Effector memory CD8-positive, alpha-beta T cell (primary cell): Measurements from ENCODE around the gene TBC1D14.
A peak's percentile ranks its signal among the peaks of the same experiment; 100 is the strongest.

ENCODE experiments used
- ATAC-seq: fragments of 150-1000 bp; cut with Tn5 transposase; replicated peaks from 2 replicates; pipeline ENCODE4 v1.10.0; 2021; ENCODE audit warnings: mild to moderate bottlenecking, moderate library complexity
- DNase-seq, 3 experiments: peaks; one replicate each; pipeline ENCODE4 v3.0.0; 2021
- H3K27ac Mint-ChIP-seq, 2 donors: one replicate each; pipeline ENCODE4 v1.8.0; 2022; ENCODE audit warnings: mild to moderate bottlenecking in 2 of 2, mixed read lengths in 2 of 2, moderate library complexity in 2 of 2
- H3K27me3 Mint-ChIP-seq, 2 donors: one replicate each; pipeline ENCODE4 v1.8.0; 2022; ENCODE audit warnings: mixed read lengths in 2 of 2
- H3K36me3 Mint-ChIP-seq: one replicate; pipeline ENCODE4 v1.8.0; 2022; ENCODE audit warnings: mild to moderate bottlenecking, moderate library complexity, mixed read lengths; ENCODE audit not compliant: insufficient read depth
- H3K4me1 Mint-ChIP-seq, 2 donors: one replicate each; pipeline ENCODE4 v1.8.0; 2022; ENCODE audit warnings: low read depth in 2 of 2, mixed read lengths in 2 of 2
- H3K4me3 Mint-ChIP-seq, 2 donors: one replicate each; pipeline ENCODE4 v1.8.0; 2022; ENCODE audit warnings: mild to moderate bottlenecking in 2 of 2, mixed read lengths in 2 of 2, moderate library complexity in 2 of 2
- H3K9me3 Mint-ChIP-seq, 2 donors: one replicate each; pipeline ENCODE4 v1.8.0; 2022; ENCODE audit warnings: mixed read lengths in 2 of 2

Gene TBC1D14

GRCh38 chr4:6989331-6989923, 79.8 kb downstream of the TBC1D14 start:
- peak overlapping the region in 1 of 2 donors; percentile 64 for H3K27ac Mint-ChIP-seq
- ATAC-seq (no peak), DNase-seq (no peak)
- H3K4me1 Mint-ChIP-seq = peaks cover 51 to 60% of the 10 kb centered on the region in 2 donors
- H3K9me3 Mint-ChIP-seq = no peaks in the 10 kb centered on the region
- peak overlapping the region; percentile 17 to 100 for H3K4me3 Mint-ChIP-seq
- peaks cover 5% of the 10 kb centered on the region for H3K36me3 Mint-ChIP-seq
- H3K27me3 Mint-ChIP-seq = no peaks in the 10 kb centered on the region

- peaks cover 11% of the 10 kb centered on the region for H3K36me3 Mint-ChIP-seq
- no peak overlapping the region for H3K4me3 Mint-ChIP-seq
- no peak for ATAC-seq
- no peaks in the 10 kb centered on the region for H3K9me3 Mint-ChIP-seq
- no peak for DNase-seq
- H3K27me3 Mint-ChIP-seq = no peaks in the 10 kb centered on the region
- no peak overlapping the region for H3K27ac Mint-ChIP-seq
- H3K4me1 Mint-ChIP-seq = peaks cover 42 to 50% of the 10 kb centered on the region in 2 donors
Measured at GRCh38 chr4:6990661-6991060, 81.0 kb downstream of the TBC1D14 start.

DNA sequence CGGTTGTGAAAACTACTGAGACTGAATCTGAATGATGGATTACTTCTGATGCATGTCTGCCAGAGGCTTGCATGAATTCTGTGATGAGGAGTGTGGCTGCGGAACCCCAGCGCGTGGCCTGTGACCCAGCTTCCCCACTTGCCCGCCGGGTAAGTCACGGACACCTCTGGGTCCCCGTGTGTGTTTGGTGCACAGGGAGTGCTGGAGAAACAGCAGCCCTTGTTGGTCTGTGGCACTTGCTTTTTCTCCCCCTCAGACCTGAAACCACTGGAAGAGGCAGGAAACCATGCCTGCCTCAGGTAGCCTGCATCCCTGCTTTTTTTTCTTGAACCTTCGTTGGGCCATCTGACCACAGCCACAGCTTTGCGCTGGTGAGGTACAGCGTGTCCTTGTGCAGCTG, 81.6 kb downstream of the TBC1D14 start:
- no peak for ATAC-seq
- H3K4me1 Mint-ChIP-seq = peaks cover 38 to 44% of the 10 kb centered on the region in 2 donors
- no peaks in the 10 kb centered on the region for H3K27me3 Mint-ChIP-seq
- H3K27ac Mint-ChIP-seq = peak overlapping the region in 1 of 2 donors; percentile 39
- peaks cover 17% of the 10 kb centered on the region for H3K36me3 Mint-ChIP-seq
- no peaks in the 10 kb centered on the region for H3K9me3 Mint-ChIP-seq
- DNase-seq = no peak
- peak overlapping the region in 1 of 2 donors; percentile 4 for H3K4me3 Mint-ChIP-seq

- H3K27ac Mint-ChIP-seq = peak overlapping the region in 1 of 2 donors; percentile 39
- H3K4me3 Mint-ChIP-seq = peak overlapping the region in 1 of 2 donors; percentile 4
- H3K36me3 Mint-ChIP-seq = peaks cover 23% of the 10 kb centered on the region
- no peaks in the 10 kb centered on the region for H3K9me3 Mint-ChIP-seq
- H3K27me3 Mint-ChIP-seq = no peaks in the 10 kb centered on the region
- H3K4me1 Mint-ChIP-seq = peaks cover 35 to 42% of the 10 kb centered on the region in 2 donors
- no peak for DNase-seq
- ATAC-seq = no peak
Measured at GRCh38 chr4:6991771-6992557, 82.3 kb downstream of the TBC1D14 start.

DNA sequence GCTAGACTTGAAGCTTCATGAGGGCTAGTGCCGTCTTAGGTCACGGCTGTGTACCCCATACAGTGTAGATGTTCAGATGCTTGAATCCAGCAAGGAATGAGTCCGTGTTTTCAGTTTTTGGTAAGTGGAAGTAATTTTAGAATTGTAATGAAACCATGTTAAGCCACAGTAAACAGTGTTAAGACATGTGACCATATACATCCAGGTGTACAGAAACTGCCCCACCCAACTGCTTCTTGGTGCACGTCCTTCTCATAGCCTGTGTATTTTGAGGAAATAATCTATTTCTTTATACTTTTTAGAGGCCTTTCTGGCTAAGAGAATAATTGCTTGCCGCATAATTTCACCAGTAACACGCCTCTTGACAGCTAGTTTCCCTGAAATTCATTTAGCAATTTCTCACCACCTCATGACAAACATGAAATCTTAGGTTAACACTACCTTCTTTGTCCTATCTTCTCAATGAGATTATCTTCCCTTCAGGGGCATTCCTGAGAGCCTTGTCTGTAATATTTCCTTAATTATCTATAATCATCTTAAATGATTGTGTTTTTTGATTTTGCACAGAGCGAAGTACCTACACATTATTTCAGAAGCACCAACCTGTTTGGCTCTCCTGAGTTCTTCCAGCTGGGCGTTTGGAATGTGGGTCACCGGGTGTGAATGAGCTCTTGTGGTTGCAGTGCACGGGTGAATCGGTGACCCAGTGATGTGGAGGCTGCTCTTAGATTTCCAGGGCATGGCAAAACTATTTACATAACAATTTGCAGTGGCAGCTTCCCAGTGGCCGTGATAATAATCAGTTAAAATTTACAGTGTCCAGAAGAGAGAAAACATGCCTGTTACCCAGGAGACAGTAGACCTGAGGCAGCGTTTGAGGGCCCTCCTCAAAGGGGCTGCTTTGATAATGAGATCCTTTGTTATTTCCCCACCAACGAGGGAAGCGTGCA, 83.4 kb downstream of the TBC1D14 start:
- Mint-ChIP-seq H3K27me3 (no peaks in the 10 kb centered on the region), H3K36me3 (peaks cover 33% of the 10 kb centered on the region), H3K27ac (peak overlapping the region in 1 of 2 donors; percentile 86), H3K4me3 (no peak overlapping the region), H3K9me3 (no peaks in the 10 kb centered on the region), H3K4me1 (peaks cover 27 to 35% of the 10 kb centered on the region in 2 donors)
- no peak for ATAC-seq
- DNase-seq = no peak

DNA sequence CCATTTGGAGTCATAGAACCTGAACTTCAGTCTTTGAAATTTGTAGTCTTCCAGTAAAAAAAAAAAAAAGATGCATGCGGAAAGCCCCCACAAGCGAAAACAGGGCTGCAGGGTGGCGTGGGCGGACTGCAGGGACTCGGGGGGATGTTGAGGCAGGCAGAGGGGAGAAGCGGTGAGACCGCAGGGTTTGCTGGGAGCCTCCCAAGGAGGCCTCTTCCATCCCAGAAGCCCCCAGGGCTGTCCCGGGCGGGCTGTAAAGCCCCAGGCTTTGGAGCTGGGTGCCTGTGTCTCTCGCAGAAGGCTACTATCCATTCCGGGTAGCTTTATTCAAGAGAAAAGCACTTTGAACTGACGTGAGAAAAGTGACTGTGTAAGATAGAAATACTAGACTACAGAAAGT, 86.9 kb downstream of the TBC1D14 start:
- Mint-ChIP-seq H3K4me1 (peaks cover 11 to 13% of the 10 kb centered on the region in 2 donors), H3K27ac (no peak overlapping the region), H3K27me3 (no peaks in the 10 kb centered on the region), H3K36me3 (peaks cover 49% of the 10 kb centered on the region), H3K9me3 (no peaks in the 10 kb centered on the region), H3K4me3 (no peak overlapping the region)
- ATAC-seq (no peak), DNase-seq (no peak)

DNA sequence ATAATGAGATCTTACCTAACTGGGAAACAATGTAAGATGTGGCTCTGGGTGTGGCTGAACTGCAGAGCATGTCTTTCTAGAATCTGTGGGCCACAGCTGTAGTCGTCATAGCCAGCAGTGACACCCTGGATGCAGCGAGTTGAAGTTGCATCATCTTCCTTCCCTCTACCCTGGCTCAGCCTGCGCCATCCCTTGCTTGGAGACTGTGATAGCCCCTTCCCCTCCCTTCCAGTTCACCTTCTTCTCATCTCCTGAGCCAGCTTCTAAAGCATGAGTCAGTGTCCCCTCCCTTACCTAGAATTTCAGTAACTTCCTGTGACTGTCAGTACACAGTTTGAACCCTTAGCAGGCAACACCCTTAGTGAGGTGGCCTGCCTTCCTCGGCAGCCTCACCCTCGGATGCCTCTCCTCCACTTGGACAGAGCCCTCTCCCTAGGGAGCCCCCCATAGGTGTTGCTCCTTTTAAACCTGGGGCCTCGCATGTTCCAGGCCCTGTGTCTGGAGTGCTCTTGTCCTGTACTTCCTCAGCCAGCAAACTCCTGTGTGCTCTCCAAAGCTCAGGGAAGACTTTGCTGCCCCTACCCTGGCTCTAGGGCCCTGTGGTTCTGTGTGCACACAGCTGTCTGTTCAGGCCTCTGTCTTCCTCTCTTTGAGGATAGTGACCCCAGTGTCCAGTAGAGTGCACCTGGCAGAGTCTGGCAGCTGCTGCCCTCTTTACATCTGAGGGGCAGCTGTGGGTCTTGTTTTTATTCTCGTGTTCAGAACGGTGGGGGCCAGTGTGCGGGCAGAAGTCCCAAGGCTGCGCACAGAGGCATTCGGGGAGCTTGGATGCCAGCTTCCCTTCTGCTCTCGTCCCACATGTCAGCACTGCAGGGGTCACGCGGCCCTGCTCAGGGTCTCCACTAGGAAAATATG, 89.8 kb downstream of the TBC1D14 start:
- H3K27ac Mint-ChIP-seq = peak overlapping the region in 1 of 2 donors; percentile 73
- peaks cover 68% of the 10 kb centered on the region for H3K36me3 Mint-ChIP-seq
- ATAC-seq (no peak), DNase-seq (no peak)
- H3K27me3 Mint-ChIP-seq = no peaks in the 10 kb centered on the region
- H3K4me1 Mint-ChIP-seq = peaks cover 10 to 12% of the 10 kb centered on the region in 2 donors
- no peaks in the 10 kb centered on the region for H3K9me3 Mint-ChIP-seq
- H3K4me3 Mint-ChIP-seq = no peak overlapping the region

DNA sequence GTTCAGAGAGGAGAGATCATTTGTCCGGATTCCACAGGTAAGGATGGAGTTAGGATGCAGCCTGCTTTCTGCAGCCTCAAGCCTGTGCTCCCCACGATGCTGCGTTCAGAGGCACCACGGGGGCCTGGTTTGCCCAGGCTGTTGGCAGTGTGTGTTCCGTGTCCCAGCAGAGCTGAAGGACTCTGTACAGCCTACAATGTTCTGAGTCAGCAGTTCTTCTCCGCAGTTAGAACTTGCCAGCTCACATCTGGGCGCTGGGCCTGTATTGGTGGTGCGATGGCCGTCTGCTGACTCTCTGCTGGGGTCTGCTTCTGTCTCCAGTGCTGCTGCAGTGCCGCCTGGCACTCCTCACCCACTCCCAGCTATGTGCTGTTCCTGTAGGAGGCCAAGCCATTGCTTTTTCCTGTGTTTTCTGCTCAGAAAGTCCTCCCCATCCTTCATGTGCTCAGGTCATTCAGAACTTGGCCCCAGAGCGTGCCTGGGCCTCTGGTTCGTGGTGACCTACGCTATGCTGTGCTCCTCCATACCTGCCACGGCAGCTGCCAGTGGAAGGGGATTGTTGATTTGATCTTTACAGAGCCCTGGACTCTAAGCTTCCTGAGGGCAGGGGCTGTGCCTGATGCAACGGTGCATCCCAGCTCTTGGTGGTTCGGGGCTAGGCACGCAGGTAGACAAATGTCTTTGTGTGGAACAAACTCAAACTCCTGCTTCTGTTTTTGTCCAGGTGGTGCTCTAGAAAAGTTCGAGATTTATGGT, 91.0 kb downstream of the TBC1D14 start:
- ATAC-seq (no peak), DNase-seq (no peak)
- Mint-ChIP-seq H3K27me3 (no peaks in the 10 kb centered on the region), H3K4me3 (no peak overlapping the region), H3K9me3 (no peaks in the 10 kb centered on the region), H3K4me1 (peaks cover 10 to 12% of the 10 kb centered on the region in 2 donors), H3K36me3 (peaks cover 73% of the 10 kb centered on the region), H3K27ac (no peak overlapping the region)

DNA sequence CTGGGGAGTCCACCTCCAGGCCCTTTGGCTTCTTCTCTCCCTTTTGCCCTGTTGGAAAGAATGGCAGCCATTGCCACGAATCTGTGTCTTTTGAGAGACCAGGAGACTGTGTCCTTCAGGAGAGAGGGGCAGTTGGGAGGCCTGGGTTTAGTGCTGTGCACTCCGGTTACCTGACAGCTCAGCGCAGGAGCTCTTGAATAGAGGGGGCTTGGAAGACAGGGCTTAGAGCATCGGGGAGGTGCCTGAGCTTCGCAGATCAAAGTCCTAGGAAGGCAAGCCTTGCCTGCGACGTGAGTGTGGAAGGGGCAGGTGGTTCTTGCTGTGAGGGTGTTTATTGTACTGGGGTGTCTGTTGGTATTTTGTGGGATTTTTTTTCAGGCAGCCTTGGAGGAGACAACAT, 91.6 kb downstream of the TBC1D14 start:
- Mint-ChIP-seq H3K4me1 (peaks cover 10 to 12% of the 10 kb centered on the region in 2 donors), H3K27me3 (no peaks in the 10 kb centered on the region), H3K27ac (no peak overlapping the region), H3K9me3 (no peaks in the 10 kb centered on the region), H3K4me3 (no peak overlapping the region), H3K36me3 (peaks cover 72% of the 10 kb centered on the region)
- ATAC-seq (no peak), DNase-seq (no peak)

DNA sequence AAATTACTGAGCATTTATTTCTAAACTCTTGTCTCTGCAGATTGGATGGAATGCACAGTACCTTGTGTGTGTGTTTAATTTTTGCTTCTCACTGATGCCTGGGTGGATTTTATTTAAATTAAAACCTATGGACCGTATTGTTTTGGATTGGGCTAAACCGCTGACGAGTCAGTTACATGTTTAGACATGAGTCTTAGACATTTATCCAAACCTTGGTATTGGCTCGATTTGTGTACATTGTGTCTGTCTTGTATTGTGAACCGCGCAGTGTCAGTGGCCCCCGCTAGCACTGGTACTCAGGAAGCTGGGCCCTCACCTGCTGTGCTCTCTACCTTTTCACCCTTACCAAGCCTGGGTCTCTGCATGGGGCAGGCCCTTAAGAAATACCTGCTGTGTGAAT, 92.7 kb downstream of the TBC1D14 start:
- Mint-ChIP-seq H3K36me3 (peaks cover 67% of the 10 kb centered on the region), H3K27me3 (no peaks in the 10 kb centered on the region)

GRCh38 chr4:7003176-7003878, 93.7 kb downstream of the TBC1D14 start:
- Mint-ChIP-seq H3K27ac (no peak overlapping the region), H3K4me1 (peaks cover 12% of the 10 kb centered on the region in 2 donors)

More for the DNA sequence above, 92.7 kb downstream of the TBC1D14 start:
- H3K27ac Mint-ChIP-seq = no peak overlapping the region
- no peak overlapping the region for H3K4me3 Mint-ChIP-seq
- no peak for ATAC-seq
- DNase-seq = no peak
- H3K4me1 Mint-ChIP-seq = peaks cover 12% of the 10 kb centered on the region in 2 donors
- H3K9me3 Mint-ChIP-seq = no peaks in the 10 kb centered on the region

GRCh38 chr4:7003879-7004240, 94.2 kb downstream of the TBC1D14 start:
- H3K9me3 Mint-ChIP-seq = no peaks in the 10 kb centered on the region
- DNase-seq (no peak), ATAC-seq (no peak)
- H3K36me3 Mint-ChIP-seq = peaks cover 58% of the 10 kb centered on the region
- peaks cover 11 to 12% of the 10 kb centered on the region in 2 donors for H3K4me1 Mint-ChIP-seq
- no peaks in the 10 kb centered on the region for H3K27me3 Mint-ChIP-seq
- no peak overlapping the region for H3K27ac Mint-ChIP-seq
- H3K4me3 Mint-ChIP-seq = no peak overlapping the region

More at GRCh38 chr4:7003176-7003878, 93.7 kb downstream of the TBC1D14 start:
- Mint-ChIP-seq H3K9me3 (no peaks in the 10 kb centered on the region), H3K27me3 (no peaks in the 10 kb centered on the region), H3K4me3 (no peak overlapping the region), H3K36me3 (peaks cover 63% of the 10 kb centered on the region)
- DNase-seq (no peak), ATAC-seq (no peak)
